HG03039 (cell line): Measurements from ENCODE around the gene PSMB10.
A peak's percentile ranks its signal among the peaks of the same experiment; 100 is the strongest.
"Not testable (repeated sequence)": the region's sequence is repeated elsewhere in the genome, so short reads cannot be mapped to it uniquely, and the experiment has no call there.

ENCODE experiments used
- ATAC-seq: cut with Tn5 transposase; IDR thresholded peaks from one replicate; pipeline ENCODE4 v1.9.1; 2021; ENCODE audit warnings: mild to moderate bottlenecking, moderate library complexity; ENCODE audit not compliant: unreplicated experiment

The PSMB10 gene

DNA sequence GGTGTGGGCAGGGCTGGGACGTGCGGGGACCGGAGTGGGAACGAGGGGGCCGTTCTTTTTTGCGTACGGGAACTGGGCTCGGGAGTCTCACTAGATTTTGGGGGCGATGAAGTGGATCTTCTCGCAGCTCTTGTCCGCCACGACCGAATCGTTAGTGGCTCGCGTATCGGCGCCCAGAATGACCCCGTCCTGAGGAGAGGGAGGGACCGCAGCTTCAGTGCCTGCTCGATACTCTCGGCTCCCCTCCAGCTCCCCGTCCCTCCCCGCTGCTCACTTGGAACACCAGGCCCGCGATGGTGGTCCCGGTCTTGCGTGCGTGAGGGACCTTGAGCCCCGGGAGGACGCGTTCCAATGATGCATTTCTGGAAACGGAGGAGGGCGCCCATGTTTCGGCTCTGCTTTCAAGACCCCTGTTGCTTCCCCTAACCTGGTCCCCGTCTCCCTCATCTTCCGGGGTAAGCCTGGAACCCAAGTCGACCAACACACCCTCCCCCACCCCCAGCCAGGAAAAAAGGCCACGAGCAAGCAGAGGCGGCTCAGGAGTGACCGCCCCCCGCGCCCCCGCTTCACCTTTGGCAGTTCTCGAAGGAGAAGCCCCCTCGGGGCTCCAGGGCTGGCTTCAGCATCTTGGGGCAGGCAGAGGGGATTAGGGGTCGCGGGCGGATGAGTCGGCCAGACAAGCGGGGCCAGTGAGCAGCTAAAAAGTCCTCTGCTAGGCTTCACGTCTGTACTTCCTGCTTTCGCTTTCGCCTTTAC is at the start of gene PSMB10:
Gene PSMB10, minus strand, starts transcription at position 727 of the 756 bp plus-strand sequence. Its CDS starts 101 bp downstream, at position 626.
- ATAC-seq, result no peak

DNA sequence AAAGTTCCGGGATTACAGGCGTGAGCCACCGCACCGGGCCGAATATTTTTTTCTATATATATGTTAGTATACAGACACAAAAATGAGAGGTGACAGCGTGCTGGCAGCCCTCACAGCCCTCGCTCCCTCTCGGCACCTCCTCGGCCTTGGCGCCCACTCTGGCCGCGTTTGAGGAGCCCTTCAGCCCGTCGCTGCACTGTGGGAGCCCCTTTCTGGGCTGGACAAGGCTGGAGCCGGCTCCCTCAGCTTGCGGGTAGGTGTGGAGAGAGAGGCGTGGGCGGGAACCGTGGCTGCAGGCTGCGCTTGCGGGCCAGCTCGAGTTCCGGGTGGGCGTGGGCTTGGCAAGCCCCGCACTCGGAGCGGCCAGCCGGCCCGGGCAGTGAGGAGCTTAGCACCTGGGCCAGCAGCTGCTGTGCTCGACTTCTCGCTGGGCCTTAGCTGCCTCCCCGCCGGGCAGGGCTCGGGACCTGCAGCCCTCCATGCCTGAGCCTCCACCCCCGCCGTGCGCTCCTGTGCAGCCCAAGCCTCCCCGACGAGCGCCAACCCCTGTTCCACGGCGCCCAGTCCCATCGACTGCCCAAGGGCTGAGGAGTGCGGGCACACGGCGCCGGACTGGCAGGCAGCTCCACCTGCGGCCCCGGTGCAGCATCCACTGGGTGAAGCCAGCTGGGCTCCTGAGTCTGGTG is 45.5 kb upstream of the PSMB10 start:
- no peak for ATAC-seq

- no peak for ATAC-seq
Observed at GRCh38 chr16:67979955-67980678, 43.5 kb upstream of the PSMB10 start, which contains the start of gene DPEP3. TSS of gene DPEP3 (minus strand) at chr16:67980499. CDS start at chr16:67980380, 119 bp downstream.

- no peak for ATAC-seq
Observed at GRCh38 chr16:67977469-67978227, 41.0 kb upstream of the PSMB10 start.

GRCh38 chr16:67977005-67977404 is 40.4 kb upstream of the PSMB10 start:
- no peak for ATAC-seq

DNA sequence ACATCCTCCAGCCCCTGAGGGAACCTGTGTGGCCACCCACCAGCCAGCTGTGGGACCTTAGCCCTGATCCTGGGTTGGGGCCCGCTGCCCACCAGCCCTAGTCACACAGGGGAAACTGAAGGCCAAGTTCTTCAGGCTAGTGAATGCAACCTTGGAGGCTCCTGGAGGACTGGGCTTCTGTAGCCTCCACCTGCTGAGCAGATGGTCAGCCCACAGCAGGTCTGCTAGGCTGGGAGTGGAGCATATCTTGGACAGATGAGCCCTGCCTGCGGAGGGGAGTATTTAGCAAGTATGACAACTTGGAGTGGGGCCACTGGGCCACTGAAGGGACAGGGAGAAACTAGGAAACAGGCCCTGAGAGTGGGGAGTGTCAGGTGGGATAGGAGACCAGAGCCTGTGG is 39.6 kb upstream of the PSMB10 start:
- no peak for ATAC-seq

DNA sequence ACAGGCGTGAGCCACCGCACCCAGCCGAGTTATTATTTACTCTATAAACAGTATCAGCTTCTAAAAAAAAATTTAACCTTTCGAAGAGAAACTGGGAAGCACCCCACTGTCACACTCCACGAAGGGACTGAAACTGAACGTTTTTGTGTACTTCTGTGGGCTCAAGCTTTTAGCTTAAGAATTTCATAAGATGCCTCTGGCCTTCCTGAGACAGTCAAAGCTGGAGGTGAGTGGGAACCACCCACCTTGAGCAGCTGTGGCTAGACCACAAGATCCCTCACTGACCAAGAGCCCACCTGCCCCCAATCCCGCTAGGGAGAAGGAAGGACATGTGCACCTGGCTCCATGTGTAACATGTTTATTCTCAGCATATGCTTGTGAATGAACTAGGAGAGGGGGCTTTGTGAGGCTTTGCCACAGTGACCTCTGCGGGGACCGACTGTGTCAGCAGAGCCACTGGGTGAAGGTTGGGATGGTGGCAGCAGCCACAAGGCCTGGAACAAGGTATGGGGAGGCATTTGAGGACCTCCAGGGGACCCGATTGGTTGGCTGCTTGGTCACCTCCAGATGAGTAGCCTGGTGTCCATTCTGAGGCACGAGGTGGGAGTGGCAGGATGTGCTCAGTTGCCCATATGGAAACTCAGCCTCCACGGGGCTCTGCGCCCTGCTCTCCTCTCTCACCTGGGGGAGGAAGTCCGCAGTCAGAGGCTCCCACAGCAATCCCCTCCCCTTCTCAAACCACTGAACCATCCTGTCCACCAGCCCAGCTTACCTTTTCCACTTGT is 38.9 kb upstream of the PSMB10 start:
- no peak for ATAC-seq

- ATAC-seq, result not testable (repeated sequence)
Observed at GRCh38 chr16:67972285-67972684, 35.6 kb upstream of the PSMB10 start.

DNA sequence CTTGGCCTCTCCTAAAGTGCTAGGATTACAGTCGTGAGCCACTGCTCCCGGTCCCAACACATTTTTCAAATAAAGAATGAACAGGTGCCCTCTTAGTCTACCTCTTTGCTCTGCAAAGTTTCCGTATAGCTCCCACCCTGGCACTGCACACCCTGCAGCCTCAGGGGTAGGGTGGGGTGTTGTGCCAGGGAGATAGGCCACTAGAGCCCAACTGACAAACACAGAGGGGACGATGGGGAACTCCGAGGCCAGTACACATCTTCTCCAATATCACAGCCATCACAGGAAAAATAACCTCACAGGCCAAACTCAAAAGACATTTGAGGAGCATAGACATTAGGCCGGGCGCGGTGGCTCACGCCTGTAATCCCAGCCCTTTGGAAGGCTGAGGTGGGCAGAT is 34.5 kb upstream of the PSMB10 start:
- no peak for ATAC-seq

DNA sequence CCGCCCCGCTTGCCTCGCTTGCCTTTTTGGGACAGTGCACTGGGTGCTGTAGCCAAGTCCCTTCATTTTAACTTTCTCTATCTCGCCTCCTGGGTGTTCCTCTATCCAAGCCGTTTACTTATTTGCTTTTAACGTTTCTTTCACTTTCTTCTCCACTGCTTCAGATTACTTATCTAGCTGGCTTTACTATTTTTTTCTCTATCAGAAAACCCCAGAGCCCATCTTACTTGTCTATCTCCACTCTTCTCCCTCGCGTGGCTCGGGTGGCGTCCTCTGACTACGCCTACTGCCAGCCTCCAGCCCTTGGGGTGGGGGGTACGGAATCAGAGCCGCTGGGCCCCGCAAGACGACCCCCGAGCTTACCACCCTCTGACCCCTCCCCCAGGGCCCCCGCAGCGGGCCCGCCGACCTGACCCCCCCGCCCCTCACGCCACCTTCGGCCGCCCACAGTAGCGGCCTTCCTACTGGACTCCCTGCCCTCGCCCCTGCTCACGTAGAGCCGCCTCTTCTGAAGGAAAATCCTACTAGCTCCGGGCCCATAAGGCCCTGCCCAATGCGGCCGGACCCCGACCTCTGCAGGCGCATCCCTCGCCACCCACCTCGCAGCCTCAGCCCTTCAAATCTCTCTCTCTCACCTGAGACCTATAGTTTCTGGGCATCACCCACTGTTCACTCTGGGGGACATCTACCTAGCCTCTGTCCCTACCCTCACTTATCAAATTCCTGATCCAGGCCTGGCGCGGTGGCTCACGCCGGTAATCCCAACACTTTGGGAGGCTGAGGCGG is 32.8 kb upstream of the PSMB10 start:
- ATAC-seq, result no peak

DNA sequence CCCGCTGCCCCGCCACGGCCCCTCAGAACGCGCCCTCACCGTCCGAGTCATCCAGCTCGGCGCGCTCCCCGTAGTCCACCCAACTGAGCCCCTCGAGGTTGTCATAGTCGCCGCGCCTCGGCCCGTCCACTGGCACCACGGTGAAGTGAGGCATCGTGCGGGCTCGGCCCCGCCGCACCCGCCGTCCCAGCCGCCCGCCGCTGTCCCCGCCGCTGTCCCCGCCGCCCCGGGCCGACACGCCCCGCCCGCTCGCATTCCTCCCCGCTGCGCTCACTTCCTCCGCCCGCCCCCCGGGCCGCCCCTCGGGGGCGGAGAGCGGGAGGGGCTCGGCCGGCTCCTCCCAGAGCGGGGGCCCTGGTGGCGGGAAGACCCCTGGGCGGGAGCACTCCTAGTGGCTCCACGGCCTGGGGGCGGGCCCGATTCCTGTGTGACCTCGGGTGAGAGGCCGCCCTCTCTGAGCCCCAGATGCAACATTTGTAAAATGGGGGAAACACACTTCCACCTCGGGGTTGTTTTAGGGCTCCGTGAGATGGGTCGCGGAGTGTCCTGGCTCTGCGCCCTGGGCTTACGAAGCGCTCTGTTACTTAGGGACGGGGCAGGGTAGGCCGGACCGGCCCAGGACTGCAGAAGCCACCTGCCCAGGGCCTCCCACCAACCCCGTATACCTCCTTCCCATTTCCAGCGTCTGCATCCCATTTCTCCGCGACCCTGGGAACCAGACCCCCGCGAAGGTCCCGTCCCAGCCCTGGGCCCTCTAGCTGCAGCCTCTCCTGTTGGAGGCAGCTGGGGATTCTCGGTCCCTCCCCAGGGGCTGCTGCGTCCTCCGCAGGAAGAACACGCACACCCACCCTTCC is 32.0 kb upstream of the PSMB10 start, which contains the start of gene SLC12A4:
Gene SLC12A4, minus strand, starts transcription at position 238 of the 854 bp plus-strand sequence. Its CDS starts 84 bp downstream, at position 154.
- ATAC-seq, result peak; percentile 69

GRCh38 chr16:67967958-67968399 is 31.3 kb upstream of the PSMB10 start:
- ATAC-seq, result peak; percentile 25

GRCh38 chr16:67967183-67967957 is 30.7 kb upstream of the PSMB10 start:
- peak; percentile 3 for ATAC-seq

DNA sequence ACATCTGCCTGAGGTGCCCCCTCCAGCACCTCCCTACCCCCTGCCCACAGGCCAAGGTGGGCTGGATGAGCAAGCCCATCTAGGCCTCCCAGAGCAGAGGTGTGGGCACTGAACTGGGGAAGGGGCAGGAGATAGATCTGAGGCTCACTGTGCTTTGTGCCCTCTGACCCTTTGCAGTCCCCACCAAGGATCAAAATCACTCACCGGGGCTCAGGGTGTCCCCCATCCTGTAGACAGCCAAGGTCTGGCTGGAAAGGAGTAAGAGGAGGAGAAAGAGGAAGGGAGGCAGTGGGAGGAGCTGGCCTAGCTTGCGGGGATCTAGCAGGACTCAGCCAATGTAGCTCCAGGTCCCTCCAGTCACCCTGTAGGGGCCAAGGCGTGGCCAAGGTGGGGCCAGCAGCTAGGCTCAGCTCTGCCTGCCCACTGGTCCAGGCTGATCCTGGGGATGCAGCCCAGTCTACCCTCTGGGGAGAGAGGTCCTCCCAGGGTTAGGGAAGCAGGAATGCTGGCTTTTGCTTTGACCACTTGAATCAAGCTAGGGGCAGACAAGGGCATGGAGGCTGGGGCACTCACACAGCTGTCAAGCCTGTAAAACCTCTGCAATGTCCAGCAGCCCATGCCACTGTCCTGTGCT is 30.0 kb upstream of the PSMB10 start:
- ATAC-seq, result no peak

DNA sequence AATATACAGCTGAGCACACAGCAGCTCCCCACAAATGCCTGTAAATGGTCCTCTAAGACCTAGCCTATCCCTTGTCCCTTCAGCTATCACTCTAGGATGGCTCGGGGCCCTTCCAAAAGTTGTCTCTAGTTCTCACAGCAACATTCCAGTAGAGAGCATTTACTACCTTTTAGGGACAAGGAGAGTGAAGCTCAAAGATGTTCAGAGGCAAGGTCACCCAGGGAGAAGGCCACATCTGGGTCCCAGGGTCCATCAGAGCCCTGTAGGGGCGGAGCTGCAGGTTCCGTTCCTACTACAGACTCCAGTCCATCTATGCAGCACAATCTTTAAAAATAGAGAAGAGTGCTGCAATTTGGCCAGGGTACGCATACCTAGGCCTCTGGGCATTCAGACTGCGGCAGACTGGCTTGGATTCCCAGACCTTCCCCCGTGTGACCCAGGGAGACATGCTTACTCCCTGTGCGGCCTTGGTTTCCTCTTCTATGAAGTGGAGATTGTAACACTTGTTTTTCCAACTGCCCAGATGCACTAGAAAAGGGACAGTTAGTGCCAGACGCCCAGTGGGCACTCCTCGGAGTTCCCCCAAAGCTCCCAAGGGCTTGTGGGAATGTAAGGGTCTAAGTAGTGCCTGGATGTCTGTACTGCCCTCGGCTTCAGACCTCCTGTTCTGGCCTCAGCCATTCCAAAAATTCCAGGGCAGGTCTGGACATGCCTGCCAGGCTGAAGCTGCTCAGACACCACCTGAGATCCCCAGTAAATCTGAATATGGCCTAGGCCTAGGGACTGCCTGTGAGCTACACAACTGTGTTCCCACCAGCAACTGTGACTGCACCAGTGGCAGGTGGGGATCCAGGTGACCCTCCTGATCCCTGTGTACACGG is 29.3 kb upstream of the PSMB10 start:
- no peak for ATAC-seq
